ENCODE measurements around the gene NFATC3. TPM values are rescaled to one million over a fixed set of nuclear protein-coding genes. Genes with fewer than 3 reads are reported as not detected.
"Not testable (repeated sequence)": the region's sequence is repeated elsewhere in the genome, so short reads cannot be mapped to it uniquely, and the experiment has no call there.

Gene NFATC3
- total and polyA plus RNA-seq, 8 donors: 5.5 to 385 (median 20.6) TPM

DNA sequence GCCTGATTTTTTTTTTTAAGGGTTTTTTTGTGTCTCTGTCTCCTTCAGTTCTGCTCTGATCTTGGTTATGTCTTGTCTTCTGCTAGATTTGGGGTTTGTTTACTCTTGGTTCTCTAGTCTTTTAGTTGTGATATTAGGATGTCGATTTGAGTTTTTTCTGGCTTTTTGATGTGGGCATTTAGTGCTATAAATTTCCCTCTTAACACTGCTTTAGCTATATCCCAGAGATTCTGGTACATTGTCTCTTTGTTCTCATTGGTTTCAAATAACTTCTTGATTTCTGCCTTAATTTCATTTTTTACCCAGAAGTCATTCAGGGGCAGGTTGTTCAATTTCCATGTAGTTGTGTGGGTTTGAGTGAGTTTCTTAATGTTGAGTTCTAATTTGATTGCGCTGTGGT lies 25.4 kb downstream of the NFATC3 start:
- H3K4me1 ChIP-seq: peaks cover 0 to 19% (median under 1%) of the 10 kb centered on the region in 4 donors
- intact Hi-C loops (cut with DNase I; ENCODE audit: low total_unique reads); H3K36me3 ChIP-seq; H3K4me3 ChIP-seq; H3K27ac ChIP-seq; H3K27me3 ChIP-seq; DNase-seq: not testable (repeated sequence)
- peaks cover 0 to 13% (median 9%) of the 10 kb centered on the region in 4 donors for H3K9me3 ChIP-seq
- 92 to 97% (median 95%) methylated on average over 2 of the region's 2 CpGs for WGBS, 5 donors

DNA sequence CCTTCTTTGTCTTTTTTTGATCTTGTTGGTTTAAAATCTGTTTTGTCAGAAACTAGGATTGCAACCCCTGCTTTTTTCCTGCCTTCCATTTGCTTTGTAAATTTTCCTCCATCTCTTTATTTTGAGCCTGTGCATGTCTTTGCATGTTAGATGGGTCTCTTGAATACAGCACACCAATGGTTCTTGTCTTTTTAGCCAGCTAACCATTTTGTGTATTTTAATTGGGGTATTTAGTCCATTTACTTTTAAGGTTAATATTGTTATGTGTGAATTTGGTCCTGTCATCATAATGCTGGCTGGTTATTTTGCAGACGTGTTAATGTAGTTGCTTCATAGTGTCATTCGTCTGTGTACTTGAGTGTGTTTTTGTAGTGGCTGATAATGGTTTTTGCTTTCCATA lies 26.2 kb downstream of the NFATC3 start:
- intact Hi-C loops (cut with DNase I; ENCODE audit: low total_unique reads): no loop called here
- DNase-seq: no peak
- 83 to 96% (median 87%) methylated on average over 2 of the region's 2 CpGs for WGBS, 5 donors
- Histone ChIP-seq H3K4me1 (peaks cover 0 to 26% (median 6%) of the 10 kb centered on the region in 4 donors), H3K27me3 (no peaks in the 10 kb centered on the region), H3K4me3 (no peak overlapping the region), H3K27ac (no peak overlapping the region), H3K9me3 (peaks cover 0 to 13% (median 7%) of the 10 kb centered on the region in 4 donors), H3K36me3 (no peaks in the 10 kb centered on the region)
- TF ChIP-seq POLR2AphosphoS5 (IDR thresholded peaks at IDR 0.05) (no peak), EP300 (IDR thresholded peaks at IDR 0.05) (no peak), POLR2A (IDR thresholded peaks at IDR 0.05) (no peak)
- TF ChIP-seq, protein P1, sequence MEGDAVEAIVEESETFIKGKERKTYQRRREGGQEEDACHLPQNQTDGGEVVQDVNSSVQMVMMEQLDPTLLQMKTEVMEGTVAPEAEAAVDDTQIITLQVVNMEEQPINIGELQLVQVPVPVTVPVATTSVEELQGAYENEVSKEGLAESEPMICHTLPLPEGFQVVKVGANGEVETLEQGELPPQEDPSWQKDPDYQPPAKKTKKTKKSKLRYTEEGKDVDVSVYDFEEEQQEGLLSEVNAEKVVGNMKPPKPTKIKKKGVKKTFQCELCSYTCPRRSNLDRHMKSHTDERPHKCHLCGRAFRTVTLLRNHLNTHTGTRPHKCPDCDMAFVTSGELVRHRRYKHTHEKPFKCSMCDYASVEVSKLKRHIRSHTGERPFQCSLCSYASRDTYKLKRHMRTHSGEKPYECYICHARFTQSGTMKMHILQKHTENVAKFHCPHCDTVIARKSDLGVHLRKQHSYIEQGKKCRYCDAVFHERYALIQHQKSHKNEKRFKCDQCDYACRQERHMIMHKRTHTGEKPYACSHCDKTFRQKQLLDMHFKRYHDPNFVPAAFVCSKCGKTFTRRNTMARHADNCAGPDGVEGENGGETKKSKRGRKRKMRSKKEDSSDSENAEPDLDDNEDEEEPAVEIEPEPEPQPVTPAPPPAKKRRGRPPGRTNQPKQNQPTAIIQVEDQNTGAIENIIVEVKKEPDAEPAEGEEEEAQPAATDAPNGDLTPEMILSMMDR (IDR thresholded peaks at IDR 0.05): no peak

DNA sequence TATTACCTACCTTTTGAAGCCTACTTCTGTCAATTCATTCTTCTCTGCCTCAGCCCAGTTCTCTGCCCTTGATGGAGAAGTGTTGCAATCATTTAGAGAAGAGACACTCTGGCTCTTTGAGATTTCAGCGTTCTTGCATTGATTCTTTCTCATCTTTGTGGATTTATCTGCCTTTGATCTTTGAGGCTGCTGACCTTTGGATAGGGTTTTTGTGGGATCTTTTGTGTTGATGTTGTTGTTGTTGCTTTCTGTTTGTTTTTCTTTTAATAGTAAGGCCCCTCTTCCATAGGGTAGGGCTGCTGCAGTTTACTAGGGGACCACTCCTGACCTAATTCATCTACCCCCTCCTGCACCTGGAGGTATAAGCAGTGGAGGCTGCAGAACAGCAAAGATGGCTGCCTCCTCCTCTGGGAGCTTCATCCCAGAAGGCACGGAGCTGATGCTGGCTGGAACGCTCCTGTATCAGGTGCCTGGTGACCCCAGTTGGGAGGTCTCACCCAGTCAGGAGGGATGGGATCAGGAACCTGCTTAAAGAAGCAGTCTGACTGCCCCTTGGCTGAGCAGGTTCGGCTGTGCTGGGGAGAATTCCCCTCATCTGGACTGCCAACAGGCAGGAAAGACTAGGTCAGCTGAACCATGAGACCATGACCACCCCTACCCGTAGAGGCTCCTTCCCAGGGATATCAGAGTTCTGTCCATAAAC lies 28.0 kb downstream of the NFATC3 start:
- no peak overlapping the region for H3K27ac ChIP-seq
- 78 to 97% (median 84%) methylated on average over 4 to 5 of the region's 5 CpGs for WGBS, 5 donors
- TF ChIP-seq POLR2AphosphoS5 (IDR thresholded peaks at IDR 0.05): no peak
- no peak for TF ChIP-seq EP300 (IDR thresholded peaks at IDR 0.05)
- TF ChIP-seq POLR2A (IDR thresholded peaks at IDR 0.05): no peak
- TF ChIP-seq, protein P1 (IDR thresholded peaks at IDR 0.05): no peak

DNA sequence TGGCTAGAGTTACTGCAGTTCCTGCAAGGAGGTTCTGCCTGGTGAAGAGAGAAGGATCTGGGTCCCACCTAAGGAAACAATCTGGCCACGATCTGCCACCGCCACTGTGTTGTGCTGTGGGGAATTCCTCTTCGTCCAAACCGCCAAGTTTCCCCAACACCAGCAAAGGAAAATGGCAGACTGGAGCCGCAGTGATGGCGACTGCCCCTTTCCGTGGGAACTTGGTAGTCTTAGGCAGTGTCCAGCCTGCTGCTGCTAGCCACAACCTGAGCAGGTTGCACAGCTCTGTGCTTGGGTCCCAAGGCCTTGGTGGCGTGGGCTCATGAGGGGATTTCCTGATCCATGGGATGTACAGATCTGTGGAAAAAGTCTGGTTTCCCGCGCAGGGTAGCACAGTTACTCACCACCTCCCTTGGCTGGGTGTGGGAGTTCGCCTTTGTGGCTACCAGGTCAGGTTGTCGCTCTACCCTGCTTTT lies 28.6 kb downstream of the NFATC3 start:
- Histone ChIP-seq H3K27me3 (no peaks in the 10 kb centered on the region), H3K9me3 (peaks cover 0 to 9% (median 3%) of the 10 kb centered on the region in 4 donors), H3K27ac (no peak overlapping the region), H3K36me3 (no peaks in the 10 kb centered on the region), H3K4me3 (no peak overlapping the region), H3K4me1 (peaks cover 0 to 29% (median 15%) of the 10 kb centered on the region in 4 donors)
- intact Hi-C loops (cut with DNase I; ENCODE audit: low total_unique reads): no loop called here
- TF ChIP-seq, protein P1 (IDR thresholded peaks at IDR 0.05): no peak
- no peak for TF ChIP-seq POLR2AphosphoS5 (IDR thresholded peaks at IDR 0.05)
- no peak for TF ChIP-seq POLR2A (IDR thresholded peaks at IDR 0.05)
- no peak for TF ChIP-seq EP300 (IDR thresholded peaks at IDR 0.05)
- 93 to 98% (median 96%) methylated on average over 10 to 12 of the region's 12 CpGs for WGBS, 5 donors
- DNase-seq: no peak

More for the DNA sequence above, 28.0 kb downstream of the NFATC3 start:
- Histone ChIP-seq H3K36me3 (no peaks in the 10 kb centered on the region), H3K4me1 (peaks cover 0 to 29% (median 15%) of the 10 kb centered on the region in 4 donors), H3K4me3 (no peak overlapping the region), H3K9me3 (peaks cover 0 to 13% (median 7%) of the 10 kb centered on the region in 4 donors), H3K27me3 (no peaks in the 10 kb centered on the region)
- no peak for DNase-seq
- intact Hi-C loops (cut with DNase I; ENCODE audit: low total_unique reads): no loop called here

- H3K27ac ChIP-seq; H3K27me3 ChIP-seq; H3K4me3 ChIP-seq; H3K9me3 ChIP-seq; DNase-seq; H3K36me3 ChIP-seq; intact Hi-C loops (cut with DNase I; ENCODE audit: low total_unique reads): not testable (repeated sequence)
- WGBS, 5 donors: 87 to 94% (median 93%) methylated on average over 8 of the region's 8 CpGs
- H3K4me1 ChIP-seq: peaks cover 0 to 29% (median 15%) of the 10 kb centered on the region in 4 donors
Observed at GRCh38 chr16:68114939-68115338, 29.8 kb downstream of the NFATC3 start.
